H9 (cell line): ENCODE data around the gene CTXND2. TPM values are rescaled to one million over a fixed set of nuclear protein-coding genes. Genes with fewer than 3 reads are reported as not detected.

Experiments used
- DNase-seq: peaks from one replicate; pipeline ENCODE4 v3.0.0-alpha.2; 2017
- H2AFZ ChIP-seq: one replicate; pipeline ENCODE4 v1.6.1; 2013; ENCODE audit warnings: mild to moderate bottlenecking, low read length, control low read depth, moderate library complexity
- H2AK5ac ChIP-seq: 2 replicates; pipeline ENCODE4 v1.6.1; 2013; ENCODE audit warnings: low read length, control low read depth, mixed read lengths; ENCODE audit not compliant: insufficient read length
- H2BK120ac ChIP-seq: one replicate; pipeline ENCODE4 v1.6.1; 2013; ENCODE audit warnings: low read depth, mild to moderate bottlenecking, low read length, control low read depth, inconsistent platforms; ENCODE audit not compliant: poor library complexity, severe bottlenecking
- H2BK12ac ChIP-seq: 2 replicates; pipeline ENCODE4 v1.6.1; 2013; ENCODE audit warnings: low read length, control low read depth, mixed read lengths, low read depth; ENCODE audit not compliant: insufficient read length
- H2BK15ac ChIP-seq: 2 replicates; pipeline ENCODE4 v1.6.1; 2013; ENCODE audit warnings: low read depth, low read length, control low read depth
- H2BK20ac ChIP-seq: one replicate; pipeline ENCODE4 v1.6.1; 2013; ENCODE audit warnings: low read depth, mild to moderate bottlenecking, low read length, control low read depth, inconsistent platforms; ENCODE audit not compliant: poor library complexity, severe bottlenecking
- H2BK5ac ChIP-seq: 2 replicates; pipeline ENCODE4 v1.6.1; 2013; ENCODE audit warnings: low read length, control low read depth, mixed read lengths; ENCODE audit not compliant: insufficient read length
- H3K14ac ChIP-seq: 2 replicates; pipeline ENCODE4 v1.6.1; 2013; ENCODE audit warnings: low read length, control low read depth; ENCODE audit not compliant: insufficient read depth
- H3K18ac ChIP-seq: 2 replicates; pipeline ENCODE4 v1.6.1; 2013; ENCODE audit warnings: low read depth, mild to moderate bottlenecking, mixed read lengths, low read length, control low read depth; ENCODE audit not compliant: insufficient read length
- H3K23ac ChIP-seq: 2 replicates; pipeline ENCODE4 v1.6.1; 2013; ENCODE audit warnings: low read length, control low read depth, mixed read lengths, low read depth; ENCODE audit not compliant: insufficient read length
- H3K23me2 ChIP-seq: 2 replicates; pipeline ENCODE4 v1.6.1; 2013; ENCODE audit warnings: low read depth, mild to moderate bottlenecking, mixed read lengths, low read length, control low read depth; ENCODE audit not compliant: insufficient read length, poor library complexity, severe bottlenecking
- H3K27ac ChIP-seq: 2 replicates; pipeline ENCODE4 v1.5.1; 2013; ENCODE audit warnings: low read length, control low read depth, mixed read lengths, low read depth; ENCODE audit not compliant: insufficient read length
- H3K27me3 ChIP-seq: 2 replicates; pipeline ENCODE4 v1.6.1; 2013; ENCODE audit warnings: low read length, control low read depth, inconsistent platforms; ENCODE audit not compliant: insufficient read depth
- H3K4ac ChIP-seq: 2 replicates; pipeline ENCODE4 v1.6.1; 2013; ENCODE audit warnings: low read depth, mild to moderate bottlenecking, control low read depth, inconsistent platforms, low read length, moderate library complexity
- H3K4me1 ChIP-seq: 2 replicates; pipeline ENCODE4 v1.6.1; 2013; ENCODE audit warnings: low read length, control low read depth, inconsistent platforms; ENCODE audit not compliant: insufficient read depth
- H3K4me2 ChIP-seq: 2 replicates; pipeline ENCODE4 v1.6.1; 2013; ENCODE audit warnings: low read length, control low read depth, mixed read lengths; ENCODE audit not compliant: insufficient read length, insufficient read depth
- H3K56ac ChIP-seq: 2 replicates; pipeline ENCODE4 v1.6.1; 2013; ENCODE audit warnings: low read depth, mild to moderate bottlenecking, mixed read lengths, low read length, control low read depth; ENCODE audit not compliant: insufficient read length
- H3K79me1 ChIP-seq: 2 replicates; pipeline ENCODE4 v1.6.1; 2013; ENCODE audit warnings: low read depth, mild to moderate bottlenecking, moderate library complexity, low read length, control low read depth, inconsistent platforms; ENCODE audit not compliant: insufficient read depth, poor library complexity, severe bottlenecking
- H3K79me2 ChIP-seq: 2 replicates; pipeline ENCODE4 v1.6.1; 2013; ENCODE audit warnings: low read length, control low read depth, inconsistent platforms; ENCODE audit not compliant: insufficient read depth
- H3K9ac ChIP-seq: 2 replicates; pipeline ENCODE4 v1.6.1; 2013; ENCODE audit warnings: low read length, control low read depth, mixed read lengths; ENCODE audit not compliant: insufficient read length; ENCODE audit errors: extremely low read depth
- H3K9me3 ChIP-seq: one replicate; pipeline ENCODE4 v1.6.1; 2013; ENCODE audit warnings: low read depth, low read length, inconsistent platforms; ENCODE audit not compliant: control insufficient read depth
- H3T11ph ChIP-seq: one replicate; pipeline ENCODE4 v1.6.1; 2013; ENCODE audit warnings: mild to moderate bottlenecking, low read length, control low read depth, inconsistent platforms
- H4K20me1 ChIP-seq: one replicate; pipeline ENCODE4 v1.6.1; 2013; ENCODE audit not compliant: control insufficient read depth, insufficient read length, insufficient read depth
- H4K5ac ChIP-seq: 2 replicates; pipeline ENCODE4 v1.6.1; 2013; ENCODE audit warnings: low read depth, mild to moderate bottlenecking, mixed read lengths, low read length, control low read depth; ENCODE audit not compliant: insufficient read length
- H4K8ac ChIP-seq: replicated peaks from 2 replicates; pipeline ENCODE4 v1.6.1; 2013; ENCODE audit warnings: low read length, control low read depth, mixed read lengths, low read depth; ENCODE audit not compliant: insufficient read length
- H4K91ac ChIP-seq: 2 replicates; pipeline ENCODE4 v1.6.1; 2013; ENCODE audit warnings: low read depth, mild to moderate bottlenecking, moderate library complexity, mixed read lengths, low read length, control low read depth; ENCODE audit not compliant: insufficient read length
- H3K27ac Mint-ChIP-seq, 3 experiments: 2 replicates in 2 of 3; 3 replicates in 1 of 3; pipeline ENCODE4 v1.8.0; 2020 to 2021; ENCODE audit warnings: mixed read lengths in 3 of 3, mild to moderate bottlenecking in 1 of 3, moderate library complexity in 1 of 3
- H3K27me3 Mint-ChIP-seq: 2 replicates; pipeline ENCODE4 v1.8.0; 2021; ENCODE audit warnings: low read depth, mild to moderate bottlenecking, moderate library complexity, mixed read lengths
- H3K36me3 Mint-ChIP-seq, 3 experiments: 2 replicates in 2 of 3; 3 replicates in 1 of 3; pipeline ENCODE4 v1.8.0; 2020 to 2021; ENCODE audit warnings: low read depth in 3 of 3, mixed read lengths in 3 of 3; ENCODE audit not compliant: insufficient read depth in 1 of 3
- H3K4me1 Mint-ChIP-seq, 2 experiments: 2 replicates each; pipeline ENCODE4 v1.8.0; 2020; ENCODE audit warnings: mixed read lengths in 2 of 2
- H3K4me3 Mint-ChIP-seq, 2 experiments: 2 replicates in 1 of 2; 3 replicates in 1 of 2; pipeline ENCODE4 v1.8.0; 2020 to 2021; ENCODE audit warnings: mild to moderate bottlenecking in 2 of 2, mixed read lengths in 2 of 2, moderate library complexity in 1 of 2
- H3K9me3 Mint-ChIP-seq, 2 experiments: 2 replicates in 1 of 2; 3 replicates in 1 of 2; pipeline ENCODE4 v1.8.0; 2020; ENCODE audit warnings: mild to moderate bottlenecking in 2 of 2, mixed read lengths in 2 of 2, moderate library complexity in 1 of 2
- total RNA-seq: library from RNA; stranded (reverse); gene quantifications from 2 replicates; pipeline ENCODE4 v1.2.1, GENCODE V29; 2021
- TF ChIP-seq, protein P1 (sequence below): fragments of 200-600 bp; sonication (generic); conservative IDR thresholded peaks from 3 replicates; pipeline ENCODE4 v1.8.0; 2021; ENCODE audit warnings: antibody characterized with exemption, mild to moderate bottlenecking

CTXND2 gene
- total RNA-seq, 1 experiment from 2014 or later: not detected

DNA sequence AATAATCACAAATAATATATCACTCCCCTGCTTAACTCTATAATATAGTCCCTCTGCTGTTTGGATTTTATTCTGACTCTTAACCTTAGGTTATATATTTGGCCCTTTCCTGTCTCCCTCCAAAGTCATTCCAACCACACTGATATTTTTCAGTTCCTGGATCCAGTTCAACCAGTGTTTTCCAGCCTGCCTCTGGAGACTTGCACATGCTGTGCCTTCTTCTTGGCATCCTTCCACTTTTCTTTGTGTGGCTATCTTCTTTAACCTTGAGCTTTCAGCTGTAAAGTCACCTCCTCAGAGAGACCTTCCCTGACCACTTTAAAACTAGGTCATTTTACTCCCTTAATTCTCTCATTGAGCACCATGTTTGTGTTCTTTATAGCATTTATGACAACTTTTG is 68.3 kb downstream of the CTXND2 start:
- TF ChIP-seq, protein P1, sequence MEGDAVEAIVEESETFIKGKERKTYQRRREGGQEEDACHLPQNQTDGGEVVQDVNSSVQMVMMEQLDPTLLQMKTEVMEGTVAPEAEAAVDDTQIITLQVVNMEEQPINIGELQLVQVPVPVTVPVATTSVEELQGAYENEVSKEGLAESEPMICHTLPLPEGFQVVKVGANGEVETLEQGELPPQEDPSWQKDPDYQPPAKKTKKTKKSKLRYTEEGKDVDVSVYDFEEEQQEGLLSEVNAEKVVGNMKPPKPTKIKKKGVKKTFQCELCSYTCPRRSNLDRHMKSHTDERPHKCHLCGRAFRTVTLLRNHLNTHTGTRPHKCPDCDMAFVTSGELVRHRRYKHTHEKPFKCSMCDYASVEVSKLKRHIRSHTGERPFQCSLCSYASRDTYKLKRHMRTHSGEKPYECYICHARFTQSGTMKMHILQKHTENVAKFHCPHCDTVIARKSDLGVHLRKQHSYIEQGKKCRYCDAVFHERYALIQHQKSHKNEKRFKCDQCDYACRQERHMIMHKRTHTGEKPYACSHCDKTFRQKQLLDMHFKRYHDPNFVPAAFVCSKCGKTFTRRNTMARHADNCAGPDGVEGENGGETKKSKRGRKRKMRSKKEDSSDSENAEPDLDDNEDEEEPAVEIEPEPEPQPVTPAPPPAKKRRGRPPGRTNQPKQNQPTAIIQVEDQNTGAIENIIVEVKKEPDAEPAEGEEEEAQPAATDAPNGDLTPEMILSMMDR: no peak
- Mint-ChIP-seq H3K27ac (peak overlapping the region in 1 of 3 experiments; percentile 5; a peak in 2 of 7 replicates), H3K27me3 (no peaks in the 10 kb centered on the region), H3K4me3 (no peak overlapping the region), H3K9me3 (no peaks in the 10 kb centered on the region), H3K36me3 (peaks cover 35 to 89% (median 78%) of the 10 kb centered on the region in 3 experiments), H3K4me1 (no peaks in the 10 kb centered on the region)
- no peaks in the 10 kb centered on the region for H3K79me1 ChIP-seq
- H4K20me1 ChIP-seq: no peaks in the 10 kb centered on the region
- no peak overlapping the region for H2AK5ac ChIP-seq
- no peak overlapping the region for H4K91ac ChIP-seq
- H3K18ac ChIP-seq: no peak overlapping the region
- no peak overlapping the region for H4K5ac ChIP-seq
- H2BK15ac ChIP-seq: no peak overlapping the region
- H3K4me2 ChIP-seq: no peak overlapping the region
- no peak overlapping the region for H3K27ac ChIP-seq
- H3K23ac ChIP-seq: no peak overlapping the region
- no peak overlapping the region for H3T11ph ChIP-seq
- H2BK5ac ChIP-seq: no peak overlapping the region
- H3K4me1 ChIP-seq: no peaks in the 10 kb centered on the region
- no peak overlapping the region for H2BK12ac ChIP-seq
- no peak overlapping the region for H3K14ac ChIP-seq
- H2AFZ ChIP-seq: no peak overlapping the region
- no peak overlapping the region for H2BK20ac ChIP-seq
- no peaks in the 10 kb centered on the region for H3K27me3 ChIP-seq
- H4K8ac ChIP-seq: no peak overlapping the region
- H3K9ac ChIP-seq: no peak overlapping the region
- H3K9me3 ChIP-seq: no peaks in the 10 kb centered on the region
- no peak overlapping the region for H3K56ac ChIP-seq
- H2BK120ac ChIP-seq: no peak overlapping the region
- no peaks in the 10 kb centered on the region for H3K79me2 ChIP-seq
- DNase-seq: no peak
- H3K23me2 ChIP-seq: no peaks in the 10 kb centered on the region
- H3K4ac ChIP-seq: no peak overlapping the region
